Activated B cell treated with CpG ODN at 0.5 μM for 24 hours (primary cell): ENCODE results near the gene ABCA13. TPM values are rescaled to one million over a fixed set of nuclear protein-coding genes. Genes with fewer than 3 reads are reported as not detected.

Experiments used
- ATAC-seq: fragments of 200-7000 bp; cut with Tn5 transposase; one replicate; pipeline ENCODE4 v1.10.0; 2021; ENCODE audit warnings: low read depth, mild to moderate bottlenecking, moderate library complexity
- CTCF ChIA-PET: fragments of 350-600 bp; sonication (Branson Sonifier 250); formaldehyde crosslinking; loops from one replicate; lab custom pipeline; 2021; ENCODE audit warnings: antibody characterized with exemption; lab: Charles Lee
- POLR2A ChIA-PET: fragments of 350-600 bp; sonication (Branson Sonifier 250); formaldehyde crosslinking; loops from one replicate; lab custom pipeline; 2021; ENCODE audit warnings: antibody characterized with exemption; lab: Charles Lee
- DNase-seq: peaks from one replicate; pipeline ENCODE4 v3.0.0; 2022
- H3K27ac Mint-ChIP-seq: one replicate; pipeline ENCODE4 v1.8.0; 2020; ENCODE audit warnings: mixed read lengths
- H3K27me3 Mint-ChIP-seq: one replicate; pipeline ENCODE4 v1.8.0; 2021; ENCODE audit warnings: mixed read lengths
- H3K36me3 Mint-ChIP-seq: one replicate; pipeline ENCODE4 v1.8.0; 2021; ENCODE audit warnings: low read depth, mixed read lengths
- H3K4me1 Mint-ChIP-seq: one replicate; pipeline ENCODE4 v1.8.0; 2021; ENCODE audit warnings: mixed read lengths
- H3K4me3 Mint-ChIP-seq: one replicate; pipeline ENCODE4 v1.8.0; 2020; ENCODE audit warnings: mild to moderate bottlenecking, mixed read lengths
- H3K9me3 Mint-ChIP-seq: one replicate; pipeline ENCODE4 v1.8.0; 2020; ENCODE audit warnings: mixed read lengths
- CTCF ChIP-seq: fragments of 200-600 bp; IDR thresholded peaks from one replicate; pipeline ENCODE4 v1.8.0; 2022; ENCODE audit warnings: antibody characterized with exemption, mild to moderate bottlenecking
- intact Hi-C: fragments of 100-400 bp; cut with micrococcal nuclease; formaldehyde crosslinking; loops from one replicate; pipeline ENCODE4 v1.15.1; 2024
- total RNA-seq: library from RNA; stranded (reverse); gene quantifications from 2 replicates; pipeline ENCODE4 v1.2.3, GENCODE V29; 2022

ABCA13 gene
- total RNA-seq, 1 donor from 2014 or later: not detected

- Mint-ChIP-seq H3K4me1 (no peaks in the 10 kb centered on the region), H3K9me3 (peaks cover 16% of the 10 kb centered on the region), H3K36me3 (no peaks in the 10 kb centered on the region), H3K27me3 (no peaks in the 10 kb centered on the region), H3K4me3 (no peak overlapping the region), H3K27ac (no peak overlapping the region)
- CTCF ChIA-PET: no interaction called here
- ATAC-seq (no peak), DNase-seq (no peak)
- TF ChIP-seq CTCF: no peak
- POLR2A ChIA-PET: no interaction called here
- intact Hi-C loops: no loop called here
These were observed 194.8 kb downstream of the ABCA13 start for GRCh38 chr7:48366096-48366495.

GRCh38 chr7:48376263-48376662, 205.0 kb downstream of the ABCA13 start:
- H3K4me1 Mint-ChIP-seq: no peaks in the 10 kb centered on the region
- TF ChIP-seq CTCF: no peak
- no peak overlapping the region for H3K4me3 Mint-ChIP-seq
- H3K27ac Mint-ChIP-seq: no peak overlapping the region
- intact Hi-C loops: no loop called here
- no peaks in the 10 kb centered on the region for H3K36me3 Mint-ChIP-seq
- ATAC-seq (no peak), DNase-seq (no peak)
- CTCF ChIA-PET: no interaction called here
- no peaks in the 10 kb centered on the region for H3K27me3 Mint-ChIP-seq
- POLR2A ChIA-PET: no interaction called here
- peaks cover 5% of the 10 kb centered on the region for H3K9me3 Mint-ChIP-seq

GRCh38 chr7:48380921-48381320, 209.7 kb downstream of the ABCA13 start:
- no peak for TF ChIP-seq CTCF
- Mint-ChIP-seq H3K4me3 (no peak overlapping the region), H3K27me3 (no peaks in the 10 kb centered on the region), H3K4me1 (no peaks in the 10 kb centered on the region), H3K36me3 (no peaks in the 10 kb centered on the region), H3K9me3 (no peaks in the 10 kb centered on the region), H3K27ac (no peak overlapping the region)
- CTCF ChIA-PET: no interaction called here
- intact Hi-C loops: no loop called here
- DNase-seq (no peak), ATAC-seq (no peak)
- POLR2A ChIA-PET: no interaction called here

GRCh38 chr7:48381571-48381970, 210.3 kb downstream of the ABCA13 start:
- TF ChIP-seq CTCF: no peak
- no peaks in the 10 kb centered on the region for H3K36me3 Mint-ChIP-seq
- CTCF ChIA-PET: no interaction called here

GRCh38 chr7:48384180-48384752, 213.0 kb downstream of the ABCA13 start:
- no peaks in the 10 kb centered on the region for H3K9me3 Mint-ChIP-seq
- H3K4me3 Mint-ChIP-seq: no peak overlapping the region
- TF ChIP-seq CTCF: no peak
- H3K27ac Mint-ChIP-seq: no peak overlapping the region
- DNase-seq: no peak
- ChIA-PET POLR2A (no interaction called here), CTCF (no interaction called here)
- no peaks in the 10 kb centered on the region for H3K27me3 Mint-ChIP-seq
- no peaks in the 10 kb centered on the region for H3K36me3 Mint-ChIP-seq
- no peaks in the 10 kb centered on the region for H3K4me1 Mint-ChIP-seq
- ATAC-seq: no peak
- intact Hi-C loops: no loop called here

More at GRCh38 chr7:48381571-48381970, 210.3 kb downstream of the ABCA13 start:
- DNase-seq: no peak
- POLR2A ChIA-PET: no interaction called here
- Mint-ChIP-seq H3K27ac (no peak overlapping the region), H3K27me3 (no peaks in the 10 kb centered on the region), H3K4me1 (no peaks in the 10 kb centered on the region), H3K9me3 (no peaks in the 10 kb centered on the region), H3K4me3 (no peak overlapping the region)
- intact Hi-C loops: no loop called here
- ATAC-seq: no peak
